Measurements from ENCODE around the gene NSDHL. TPM values are rescaled to one million over a fixed set of nuclear protein-coding genes. Genes with fewer than 3 reads are reported as not detected.

NSDHL gene
- total RNA-seq, 4 donors from 2014 or later, result 13.2 to 77.2 (median 38.8) TPM

- Histone ChIP-seq H3K27ac (no peak overlapping the region), H3K27me3 (no peaks in the 10 kb centered on the region), H3K4me3 (no peak overlapping the region), H3K4me1 (no peaks in the 10 kb centered on the region), H3K36me3 (peaks cover 0 to 21% (median 0%) of the 10 kb centered on the region in 3 donors), H3K9me3 (no peaks in the 10 kb centered on the region)
- no peak for DNase-seq
- TF ChIP-seq POLR2A (IDR thresholded peaks at IDR 0.05) (no peak), CTCF (IDR thresholded peaks at IDR 0.05) (no peak)
Observed at GRCh38 chrX:152847281-152847680, 16.4 kb downstream of the NSDHL start.

- no peak overlapping the region for H3K27ac ChIP-seq
Observed at GRCh38 chrX:152850465-152850864, 19.6 kb downstream of the NSDHL start.

GRCh38 chrX:152853986-152854385, 23.1 kb downstream of the NSDHL start:
- H3K27ac ChIP-seq, result no peak overlapping the region
- peaks cover 0 to 20% (median 0%) of the 10 kb centered on the region in 3 donors for H3K36me3 ChIP-seq
- H3K4me3 ChIP-seq, result no peak overlapping the region
- H3K9me3 ChIP-seq, result no peaks in the 10 kb centered on the region
- H3K4me1 ChIP-seq, result no peaks in the 10 kb centered on the region
- no peaks in the 10 kb centered on the region for H3K27me3 ChIP-seq
- no peak for DNase-seq
- no peak for TF ChIP-seq POLR2A (IDR thresholded peaks at IDR 0.05)
- TF ChIP-seq CTCF (IDR thresholded peaks at IDR 0.05), result no peak

More at GRCh38 chrX:152850465-152850864, 19.6 kb downstream of the NSDHL start:
- Histone ChIP-seq H3K9me3 (no peaks in the 10 kb centered on the region), H3K36me3 (peaks cover 0 to 21% (median 0%) of the 10 kb centered on the region in 3 donors), H3K4me3 (no peak overlapping the region), H3K27me3 (no peaks in the 10 kb centered on the region), H3K4me1 (no peaks in the 10 kb centered on the region)
- DNase-seq, result no peak
- TF ChIP-seq CTCF (IDR thresholded peaks at IDR 0.05), result no peak
- TF ChIP-seq POLR2A (IDR thresholded peaks at IDR 0.05), result no peak

- TF ChIP-seq CTCF (IDR thresholded peaks at IDR 0.05) (no peak), POLR2A (IDR thresholded peaks at IDR 0.05) (no peak)
- Histone ChIP-seq H3K36me3 (peaks cover 0 to 26% (median 0%) of the 10 kb centered on the region in 3 donors), H3K27ac (no peak overlapping the region)
Observed at GRCh38 chrX:152861116-152861515, 30.3 kb downstream of the NSDHL start.

GRCh38 chrX:152861826-152862225, 31.0 kb downstream of the NSDHL start:
- H3K27ac ChIP-seq, result no peak overlapping the region
- H3K4me1 ChIP-seq, result no peaks in the 10 kb centered on the region
- H3K9me3 ChIP-seq, result no peaks in the 10 kb centered on the region
- H3K36me3 ChIP-seq, result peaks cover 0 to 30% (median 0%) of the 10 kb centered on the region in 3 donors
- no peak for TF ChIP-seq CTCF (IDR thresholded peaks at IDR 0.05)
- no peak for TF ChIP-seq POLR2A (IDR thresholded peaks at IDR 0.05)
- DNase-seq, result no peak
- H3K4me3 ChIP-seq, result no peak overlapping the region
- no peaks in the 10 kb centered on the region for H3K27me3 ChIP-seq

More at GRCh38 chrX:152861116-152861515, 30.3 kb downstream of the NSDHL start:
- Histone ChIP-seq H3K9me3 (no peaks in the 10 kb centered on the region), H3K4me1 (no peaks in the 10 kb centered on the region), H3K27me3 (no peaks in the 10 kb centered on the region), H3K4me3 (no peak overlapping the region)
- no peak for DNase-seq
